ENCODE data around the gene SRPX.

Gene SRPX

DNA sequence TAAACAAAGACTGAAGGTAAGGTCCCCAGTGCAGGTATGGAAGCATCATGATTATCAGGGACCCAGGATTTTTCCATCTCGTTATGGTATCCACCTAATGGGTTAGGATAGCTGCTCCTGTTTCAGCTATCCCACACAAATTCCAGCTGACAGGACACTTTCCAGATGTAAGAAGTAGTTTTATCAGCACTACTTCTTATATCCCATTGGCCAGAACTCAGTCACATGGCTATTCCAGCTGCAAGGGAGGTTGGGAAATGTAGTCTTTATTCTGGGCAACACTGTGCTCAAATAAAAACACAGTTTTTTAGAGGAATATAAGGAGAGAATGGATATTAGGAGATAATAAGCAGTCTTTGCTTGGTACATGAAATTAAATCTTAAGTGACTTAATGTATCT, 96.7 kb downstream of the SRPX start:
- H3K9me3 ChIP-seq (ENCODE audit: low read length): no peaks in the 10 kb centered on the region
- no peak overlapping the region for H3K9ac ChIP-seq (ENCODE audit: low read length)
- no peaks in the 10 kb centered on the region for H3K9me2 ChIP-seq (ENCODE audit: low read depth, low read length)
- H3K27ac ChIP-seq (ENCODE audit: low read depth, low read length, poor library complexity, severe bottlenecking): no peak overlapping the region
- no peaks in the 10 kb centered on the region for H3K27me3 ChIP-seq (ENCODE audit: insufficient read depth, low read length)
- no peaks in the 10 kb centered on the region for H3K79me2 ChIP-seq (ENCODE audit: insufficient read depth, low read length)
- H4K20me1 ChIP-seq (ENCODE audit: insufficient read depth, low read length): no peaks in the 10 kb centered on the region
- H3F3A ChIP-seq (ENCODE audit: insufficient read depth, low read length): no peaks in the 10 kb centered on the region
- no peaks in the 10 kb centered on the region for H3K4me1 ChIP-seq (ENCODE audit: insufficient read depth, low read length, severe bottlenecking)
- H2AFZ ChIP-seq (ENCODE audit: low read length): no peak overlapping the region
- TF ChIP-seq EZH2 (IDR thresholded peaks at IDR 0.05; ENCODE audit: borderline replicate concordance, low read length): no peak
- TF ChIP-seq, protein P1, sequence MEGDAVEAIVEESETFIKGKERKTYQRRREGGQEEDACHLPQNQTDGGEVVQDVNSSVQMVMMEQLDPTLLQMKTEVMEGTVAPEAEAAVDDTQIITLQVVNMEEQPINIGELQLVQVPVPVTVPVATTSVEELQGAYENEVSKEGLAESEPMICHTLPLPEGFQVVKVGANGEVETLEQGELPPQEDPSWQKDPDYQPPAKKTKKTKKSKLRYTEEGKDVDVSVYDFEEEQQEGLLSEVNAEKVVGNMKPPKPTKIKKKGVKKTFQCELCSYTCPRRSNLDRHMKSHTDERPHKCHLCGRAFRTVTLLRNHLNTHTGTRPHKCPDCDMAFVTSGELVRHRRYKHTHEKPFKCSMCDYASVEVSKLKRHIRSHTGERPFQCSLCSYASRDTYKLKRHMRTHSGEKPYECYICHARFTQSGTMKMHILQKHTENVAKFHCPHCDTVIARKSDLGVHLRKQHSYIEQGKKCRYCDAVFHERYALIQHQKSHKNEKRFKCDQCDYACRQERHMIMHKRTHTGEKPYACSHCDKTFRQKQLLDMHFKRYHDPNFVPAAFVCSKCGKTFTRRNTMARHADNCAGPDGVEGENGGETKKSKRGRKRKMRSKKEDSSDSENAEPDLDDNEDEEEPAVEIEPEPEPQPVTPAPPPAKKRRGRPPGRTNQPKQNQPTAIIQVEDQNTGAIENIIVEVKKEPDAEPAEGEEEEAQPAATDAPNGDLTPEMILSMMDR (IDR thresholded peaks at IDR 0.05; ENCODE audit: low read length): no peak
- H3K4me2 ChIP-seq (ENCODE audit: low read length): no peak overlapping the region
- H3K4me3 ChIP-seq (ENCODE audit: low read depth, low read length, poor library complexity, severe bottlenecking): no peak overlapping the region
- H3K36me3 ChIP-seq (ENCODE audit: insufficient read depth, low read length): no peaks in the 10 kb centered on the region

DNA sequence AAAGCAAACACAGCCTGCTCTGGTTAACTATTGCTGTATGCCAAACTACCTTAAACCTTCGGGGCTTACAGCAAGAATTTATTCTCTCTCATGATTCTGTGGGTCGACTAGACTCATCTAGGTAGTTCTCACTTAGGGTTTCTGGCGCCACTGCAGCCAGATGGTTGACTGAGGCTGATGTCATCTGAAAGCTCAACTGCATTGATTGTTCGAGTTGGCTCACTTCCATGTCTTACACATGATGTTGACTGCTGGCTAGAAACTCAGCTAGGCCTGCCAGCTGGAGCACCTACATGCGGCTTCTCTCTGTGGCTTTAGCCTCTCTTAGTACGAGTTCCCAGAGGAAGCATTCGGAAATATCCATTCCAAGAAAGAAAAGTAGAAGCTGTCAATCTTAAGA, 103.2 kb downstream of the SRPX start:
- H3K79me2 ChIP-seq (ENCODE audit: insufficient read depth, low read length): no peaks in the 10 kb centered on the region
- TF ChIP-seq EZH2 (IDR thresholded peaks at IDR 0.05; ENCODE audit: borderline replicate concordance, low read length): no peak
- TF ChIP-seq, protein P1 (IDR thresholded peaks at IDR 0.05; ENCODE audit: low read length): no peak
- H3K9me2 ChIP-seq (ENCODE audit: low read depth, low read length): no peaks in the 10 kb centered on the region
- H3K4me1 ChIP-seq (ENCODE audit: insufficient read depth, low read length, severe bottlenecking): no peaks in the 10 kb centered on the region
- no peaks in the 10 kb centered on the region for H3K27me3 ChIP-seq (ENCODE audit: insufficient read depth, low read length)
- no peak overlapping the region for H3K4me3 ChIP-seq (ENCODE audit: low read depth, low read length, poor library complexity, severe bottlenecking)
- no peak overlapping the region for H3K4me2 ChIP-seq (ENCODE audit: low read length)
- H3K9ac ChIP-seq (ENCODE audit: low read length): no peak overlapping the region
- H3K9me3 ChIP-seq (ENCODE audit: low read length): no peaks in the 10 kb centered on the region
- no peaks in the 10 kb centered on the region for H3K36me3 ChIP-seq (ENCODE audit: insufficient read depth, low read length)
- H3F3A ChIP-seq (ENCODE audit: insufficient read depth, low read length): no peaks in the 10 kb centered on the region
- no peak overlapping the region for H2AFZ ChIP-seq (ENCODE audit: low read length)
- H4K20me1 ChIP-seq (ENCODE audit: insufficient read depth, low read length): no peaks in the 10 kb centered on the region
- no peak overlapping the region for H3K27ac ChIP-seq (ENCODE audit: low read depth, low read length, poor library complexity, severe bottlenecking)

DNA sequence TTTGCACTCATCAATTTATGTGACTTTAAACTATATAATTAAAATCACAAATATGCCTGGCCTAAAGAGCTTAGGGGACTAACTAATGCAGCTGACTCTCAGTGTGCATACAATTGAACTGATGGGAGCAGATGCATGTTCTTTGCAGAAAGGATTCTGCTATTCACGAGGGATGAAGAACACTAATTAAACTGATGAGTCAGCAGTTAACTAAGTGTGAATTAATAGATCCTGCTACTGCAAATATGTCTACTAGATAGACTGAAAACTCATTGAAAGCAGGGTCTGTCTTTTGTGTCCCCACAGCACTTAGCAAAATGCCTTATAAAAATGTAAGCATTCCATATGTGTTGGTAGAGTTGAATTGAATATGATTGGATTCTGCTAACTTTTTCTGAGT, 104.0 kb downstream of the SRPX start:
- Histone ChIP-seq H3K4me2 (ENCODE audit: low read length) (no peak overlapping the region), H3F3A (ENCODE audit: insufficient read depth, low read length) (no peaks in the 10 kb centered on the region), H3K4me1 (ENCODE audit: insufficient read depth, low read length, severe bottlenecking) (no peaks in the 10 kb centered on the region), H3K4me3 (ENCODE audit: low read depth, low read length, poor library complexity, severe bottlenecking) (no peak overlapping the region), H3K27ac (ENCODE audit: low read depth, low read length, poor library complexity, severe bottlenecking) (no peak overlapping the region), H3K27me3 (ENCODE audit: insufficient read depth, low read length) (no peaks in the 10 kb centered on the region), H3K9ac (ENCODE audit: low read length) (no peak overlapping the region), H2AFZ (ENCODE audit: low read length) (no peak overlapping the region), H3K9me3 (ENCODE audit: low read length) (no peaks in the 10 kb centered on the region), H4K20me1 (ENCODE audit: insufficient read depth, low read length) (no peaks in the 10 kb centered on the region), H3K36me3 (ENCODE audit: insufficient read depth, low read length) (no peaks in the 10 kb centered on the region), H3K9me2 (ENCODE audit: low read depth, low read length) (no peaks in the 10 kb centered on the region), H3K79me2 (ENCODE audit: insufficient read depth, low read length) (no peaks in the 10 kb centered on the region)
- TF ChIP-seq, protein P1 (IDR thresholded peaks at IDR 0.05; ENCODE audit: low read length): no peak

Measured in OCI-LY1 (cell line).